ENCODE measurements around the gene OSGIN1.

GRCh38 chr16:83926726-83927397, 26.2 kb upstream of the OSGIN1 start:
- TF ChIP-seq CTCF (IDR thresholded peaks at IDR 0.05) (peak; percentile 64 to 93 (median 72)), POLR2A (IDR thresholded peaks at IDR 0.05) (no peak)
